Type B pancreatic cell (in vitro differentiated cells): ENCODE data around the gene XIRP2. TPM values are rescaled to one million over a fixed set of nuclear protein-coding genes. Genes with fewer than 3 reads are reported as not detected.

Experiments used
- DNase-seq: peaks from one replicate; pipeline ENCODE4 v3.0.0; 2021; ENCODE audit warnings: mixed read lengths; ENCODE audit not compliant: unreplicated experiment; ENCODE audit errors: extremely low spot score
- H3K27ac Mint-ChIP-seq: 2 replicates; pipeline ENCODE4 v1.8.0; 2021; ENCODE audit warnings: mild to moderate bottlenecking, mixed read lengths
- H3K27me3 Mint-ChIP-seq: 2 replicates; pipeline ENCODE4 v1.8.0; 2021; ENCODE audit warnings: mixed read lengths
- H3K36me3 Mint-ChIP-seq: 2 replicates; pipeline ENCODE4 v1.8.0; 2021; ENCODE audit warnings: mixed read lengths
- H3K4me1 Mint-ChIP-seq: one replicate; pipeline ENCODE4 v1.8.0; 2021; ENCODE audit warnings: mixed read lengths; ENCODE audit not compliant: unreplicated experiment
- H3K4me3 Mint-ChIP-seq: 2 replicates; pipeline ENCODE4 v1.8.0; 2021; ENCODE audit warnings: mild to moderate bottlenecking, mixed read lengths
- H3K9me3 Mint-ChIP-seq: 2 replicates; pipeline ENCODE4 v1.8.0; 2021; ENCODE audit warnings: mixed read lengths
- total RNA-seq: library from RNA; stranded (reverse); gene quantifications from 2 replicates; pipeline ENCODE4 v1.2.1, GENCODE V29; 2021; ENCODE audit warnings: low replicate concordance
- TF ChIP-seq, protein P1 (sequence below): fragments of 200-600 bp; sonication (generic); conservative IDR thresholded peaks from 2 replicates; pipeline ENCODE4 v1.5.0; 2021; ENCODE audit warnings: antibody characterized with exemption, mild to moderate bottlenecking

XIRP2 gene
- total RNA-seq, 1 donor from 2014 or later, result 0.19 TPM

DNA sequence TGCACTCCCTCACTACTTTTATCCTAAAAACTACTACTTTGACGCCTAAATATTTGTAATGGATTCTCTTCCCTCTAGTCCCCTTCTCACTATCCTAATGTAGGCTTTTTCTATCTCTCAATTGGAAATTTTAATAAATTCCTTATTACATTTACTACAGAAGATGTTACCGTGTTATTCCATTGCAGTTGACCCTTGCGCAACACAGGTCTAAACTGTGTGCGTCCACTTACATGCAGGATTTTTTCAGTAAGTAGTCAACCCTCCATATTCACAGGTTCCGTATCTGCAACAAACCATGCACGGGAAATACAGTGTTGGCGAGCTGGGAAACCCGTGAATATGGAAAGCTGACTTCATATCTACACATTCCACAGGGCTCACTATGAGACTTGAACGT is 239.8 kb downstream of the XIRP2 start:
- Mint-ChIP-seq H3K27ac (no peak overlapping the region), H3K4me3 (no peak overlapping the region), H3K4me1 (no peaks in the 10 kb centered on the region), H3K27me3 (no peaks in the 10 kb centered on the region), H3K9me3 (no peaks in the 10 kb centered on the region), H3K36me3 (no peaks in the 10 kb centered on the region)
- TF ChIP-seq, protein P1, sequence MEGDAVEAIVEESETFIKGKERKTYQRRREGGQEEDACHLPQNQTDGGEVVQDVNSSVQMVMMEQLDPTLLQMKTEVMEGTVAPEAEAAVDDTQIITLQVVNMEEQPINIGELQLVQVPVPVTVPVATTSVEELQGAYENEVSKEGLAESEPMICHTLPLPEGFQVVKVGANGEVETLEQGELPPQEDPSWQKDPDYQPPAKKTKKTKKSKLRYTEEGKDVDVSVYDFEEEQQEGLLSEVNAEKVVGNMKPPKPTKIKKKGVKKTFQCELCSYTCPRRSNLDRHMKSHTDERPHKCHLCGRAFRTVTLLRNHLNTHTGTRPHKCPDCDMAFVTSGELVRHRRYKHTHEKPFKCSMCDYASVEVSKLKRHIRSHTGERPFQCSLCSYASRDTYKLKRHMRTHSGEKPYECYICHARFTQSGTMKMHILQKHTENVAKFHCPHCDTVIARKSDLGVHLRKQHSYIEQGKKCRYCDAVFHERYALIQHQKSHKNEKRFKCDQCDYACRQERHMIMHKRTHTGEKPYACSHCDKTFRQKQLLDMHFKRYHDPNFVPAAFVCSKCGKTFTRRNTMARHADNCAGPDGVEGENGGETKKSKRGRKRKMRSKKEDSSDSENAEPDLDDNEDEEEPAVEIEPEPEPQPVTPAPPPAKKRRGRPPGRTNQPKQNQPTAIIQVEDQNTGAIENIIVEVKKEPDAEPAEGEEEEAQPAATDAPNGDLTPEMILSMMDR, result no peak
- no peak for DNase-seq

DNA sequence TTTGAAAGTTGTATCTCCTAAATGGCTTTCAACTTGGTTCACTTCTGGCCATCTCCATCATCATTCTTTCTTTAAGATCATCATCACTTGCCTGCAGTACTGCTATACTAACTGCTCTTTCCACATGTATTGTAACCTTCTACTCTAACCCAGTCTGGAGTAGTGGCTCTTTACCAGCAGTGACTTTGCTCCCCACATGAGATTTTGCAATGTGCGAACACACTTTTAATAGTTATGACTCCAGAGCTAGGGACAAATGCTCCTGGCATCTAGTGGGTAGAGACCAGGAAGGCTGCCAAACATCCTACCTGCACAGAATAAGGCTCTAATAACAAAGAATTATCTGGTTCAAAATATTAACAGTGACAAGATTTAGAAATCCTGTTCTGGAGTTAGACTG is 243.8 kb downstream of the XIRP2 start:
- Mint-ChIP-seq H3K4me3 (no peak overlapping the region), H3K36me3 (no peaks in the 10 kb centered on the region), H3K27ac (no peak overlapping the region), H3K4me1 (peaks cover 12% of the 10 kb centered on the region), H3K9me3 (no peaks in the 10 kb centered on the region), H3K27me3 (no peaks in the 10 kb centered on the region)
- TF ChIP-seq, protein P1, result no peak
- no peak for DNase-seq

DNA sequence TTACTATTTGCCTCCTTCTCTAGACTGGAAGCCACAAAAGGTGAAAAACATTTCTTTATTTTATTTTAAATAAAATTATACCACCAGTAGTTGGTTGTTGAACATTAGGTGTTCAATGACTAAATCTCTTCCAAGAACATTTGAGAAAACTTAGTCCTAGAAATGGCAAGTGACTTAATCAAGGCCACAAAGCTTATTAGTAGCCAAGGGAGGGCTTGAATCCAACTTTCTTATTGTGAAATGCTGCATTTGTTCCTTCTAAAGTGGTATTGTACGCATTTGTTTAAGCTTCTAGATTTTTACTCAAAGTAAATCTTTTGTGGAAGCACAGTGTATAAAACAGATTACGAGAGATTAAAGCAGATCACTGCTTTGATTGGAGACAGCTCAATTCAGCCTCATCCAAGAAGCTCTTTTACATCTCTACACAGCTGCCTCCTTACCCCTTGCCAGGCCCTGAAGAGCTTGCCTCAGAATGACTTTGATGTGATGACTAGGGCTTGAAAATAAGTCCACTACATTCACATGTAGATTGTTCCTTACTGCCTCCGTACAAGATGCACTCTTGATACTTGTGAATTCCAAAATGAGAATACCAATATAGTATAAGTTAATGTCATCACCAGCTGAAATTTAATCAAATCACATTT is 244.8 kb downstream of the XIRP2 start:
- H3K27me3 Mint-ChIP-seq, result no peaks in the 10 kb centered on the region
- no peaks in the 10 kb centered on the region for H3K36me3 Mint-ChIP-seq
- H3K9me3 Mint-ChIP-seq, result no peaks in the 10 kb centered on the region
- TF ChIP-seq, protein P1, result no peak
- H3K4me3 Mint-ChIP-seq, result no peak overlapping the region
- no peak for DNase-seq
- peaks cover 16% of the 10 kb centered on the region for H3K4me1 Mint-ChIP-seq
- no peak overlapping the region for H3K27ac Mint-ChIP-seq

DNA sequence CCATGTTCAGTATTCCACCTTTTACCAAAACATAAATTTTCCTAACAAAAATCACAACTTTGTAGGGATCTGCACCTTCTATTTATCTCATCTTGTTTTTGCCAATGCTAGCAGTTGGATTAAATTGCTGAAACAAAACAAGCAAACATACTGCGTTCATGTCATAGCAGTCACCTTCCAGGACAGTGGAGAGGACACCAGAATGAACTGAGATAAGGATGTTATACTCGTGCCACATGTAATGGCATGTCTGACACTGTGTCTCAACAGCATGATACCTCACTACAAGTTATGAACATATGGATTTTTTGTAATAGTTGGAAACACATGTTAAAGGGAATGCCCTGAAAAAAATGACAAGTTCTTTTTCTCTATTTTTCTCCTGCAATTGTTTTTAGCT is 245.3 kb downstream of the XIRP2 start:
- H3K27ac Mint-ChIP-seq, result no peak overlapping the region

GRCh38 chr2:167134381-167135072 is 246.2 kb downstream of the XIRP2 start:
- DNase-seq, result no peak
- H3K4me3 Mint-ChIP-seq, result no peak overlapping the region
- no peak overlapping the region for H3K27ac Mint-ChIP-seq
- peaks cover 16% of the 10 kb centered on the region for H3K4me1 Mint-ChIP-seq
- H3K27me3 Mint-ChIP-seq, result no peaks in the 10 kb centered on the region
- no peaks in the 10 kb centered on the region for H3K9me3 Mint-ChIP-seq
- TF ChIP-seq, protein P1, result no peak
- H3K36me3 Mint-ChIP-seq, result no peaks in the 10 kb centered on the region

More for the DNA sequence above, 245.3 kb downstream of the XIRP2 start:
- peaks cover 16% of the 10 kb centered on the region for H3K4me1 Mint-ChIP-seq
- no peak for DNase-seq
- no peaks in the 10 kb centered on the region for H3K27me3 Mint-ChIP-seq
- no peak overlapping the region for H3K4me3 Mint-ChIP-seq
- H3K9me3 Mint-ChIP-seq, result no peaks in the 10 kb centered on the region
- TF ChIP-seq, protein P1, result no peak
- no peaks in the 10 kb centered on the region for H3K36me3 Mint-ChIP-seq
